K562 (cell line): ENCODE data around the gene MTARC2. TPM values are rescaled to one million over a fixed set of nuclear protein-coding genes. Genes with fewer than 3 reads are reported as not detected.

Experiments
- ATAC-seq: fragments of 200-7000 bp; cut with Tn5 transposase; 3 replicates; pipeline ENCODE4 v1.9.1; 2020; ENCODE audit warnings: moderate library complexity
- BruUV-seq: library from RNA; stranded (reverse); fragments of 400-500 nt; replicated peaks from 2 replicates; lab custom pipeline; 2021; lab: Mats Ljungman, UMichigan
- CTCF ChIA-PET: fragments of 300-600 bp; formaldehyde crosslinking; extraction: SDS; loops from one replicate; lab custom pipeline; 2021; ENCODE audit warnings: low intra/inter-chr PET ratio; lab: Yijun Ruan, JAX
- POLR2A ChIA-PET: fragments of 300-600, 350-650 bp; sonication (Branson Sonifier 250); formaldehyde crosslinking; extraction: SDS; loops from one replicate; lab custom pipeline; 2021; ENCODE audit warnings: antibody characterized with exemption, inconsistent platforms; lab: Yijun Ruan, JAX
- DNase-seq, 4 experiments: peaks; one replicate each; pipeline versions ENCODE4 v3.0.0 to v3.0.0-alpha.2; 2011 to 2018; ENCODE audit warnings: low spot score in 3 of 4, mixed read lengths in 3 of 4; ENCODE audit errors: extremely low read depth in 1 of 4
- FAIRE-seq: peaks from 2 replicates; lab custom pipeline; 2011; peaks lifted over from hg19 to GRCh38; lab: Jason Lieb, UNC
- H2AFZ ChIP-seq: 2 replicates; pipeline ENCODE4 v1.6.0; 2011; ENCODE audit warnings: low read depth, low read length, control low read depth, inconsistent platforms
- H3K27ac ChIP-seq: fragments of 200-600 bp; 3 replicates; pipeline ENCODE4 v1.8.0; 2011; ENCODE audit warnings: low read depth, mild to moderate bottlenecking, control low read depth, inconsistent platforms, low read length, moderate library complexity, mixed read lengths; ENCODE audit errors: extremely low read depth
- H3K27me3 ChIP-seq, 2 experiments: fragments of 300-600 bp in 1 of 2; 2 replicates in 1 of 2; 3 replicates in 1 of 2; pipeline versions ENCODE4 v1.6.0 to v1.8.0; 2011; ENCODE audit warnings: inconsistent platforms in 2 of 2, low read length in 2 of 2, mild to moderate bottlenecking in 1 of 2, mixed read lengths in 1 of 2, moderate library complexity in 1 of 2; ENCODE audit not compliant: control insufficient read depth in 2 of 2, insufficient read depth in 2 of 2
- H3K36me3 ChIP-seq: fragments of 300-600 bp; 3 replicates; pipeline ENCODE4 v1.8.0; 2011; ENCODE audit warnings: mild to moderate bottlenecking, low read length, inconsistent platforms; ENCODE audit not compliant: control insufficient read depth, insufficient read depth
- H3K4me1 ChIP-seq, 2 experiments: fragments of 200-600 bp in 1 of 2; replicated peaks in 1 of 2; 2 replicates in 1 of 2; 3 replicates in 1 of 2; pipeline versions ENCODE4 v1.5.1 to v1.8.0; 2011; ENCODE audit warnings: inconsistent platforms in 2 of 2, low read length in 2 of 2, mild to moderate bottlenecking in 1 of 2, mixed read lengths in 1 of 2, moderate library complexity in 1 of 2; ENCODE audit not compliant: control insufficient read depth in 2 of 2, insufficient read depth in 2 of 2
- H3K4me2 ChIP-seq: 2 replicates; pipeline ENCODE4 v1.6.1; 2011; ENCODE audit warnings: low read length, control low read depth, inconsistent platforms, mixed read lengths; ENCODE audit not compliant: insufficient read depth
- H3K4me3 ChIP-seq: fragments of 200-600 bp; sonication (generic), shearing (Covaris generic); 2 replicates; pipeline ENCODE4 v1.5.1; 2016; ENCODE audit warnings: control low read depth, inconsistent platforms
- H3K79me2 ChIP-seq: fragments of 200-600 bp; 3 replicates; pipeline ENCODE4 v1.8.0; 2011; ENCODE audit warnings: low read length, inconsistent platforms; ENCODE audit not compliant: control insufficient read depth, insufficient read depth
- H3K9ac ChIP-seq, 2 experiments: 2 replicates each; pipeline versions ENCODE4 v1.6.0 to v1.6.1; 2011; ENCODE audit warnings: low read depth in 2 of 2, low read length in 2 of 2, control low read depth in 1 of 2, inconsistent platforms in 1 of 2, mild to moderate bottlenecking in 1 of 2, mixed read lengths in 1 of 2; ENCODE audit not compliant: insufficient read depth in 1 of 2
- H3K9me1 ChIP-seq: one replicate; pipeline ENCODE4 v1.6.0; 2011; ENCODE audit warnings: inconsistent platforms, mild to moderate bottlenecking, low read length, moderate library complexity; ENCODE audit not compliant: control insufficient read depth, insufficient read depth
- H3K9me3 ChIP-seq: replicated peaks from 2 replicates; pipeline ENCODE4 v1.5.1; 2011; ENCODE audit warnings: low read depth, low read length, inconsistent platforms; ENCODE audit not compliant: control insufficient read depth, insufficient read depth
- H4K20me1 ChIP-seq: replicated peaks from 2 replicates; pipeline ENCODE4 v1.6.1; 2011; ENCODE audit warnings: low read length, inconsistent platforms, mixed read lengths; ENCODE audit not compliant: control insufficient read depth, insufficient read depth
- ADNP ChIP-seq: fragments of 200-800 bp; sonication (Bioruptor generic); IDR thresholded peaks from 2 replicates; pipeline ENCODE4 v1.6.1; 2016; ENCODE audit warnings: missing genetic modification characterization, missing compliant biosample characterization
- GTF2F1 ChIP-seq: IDR thresholded peaks from 2 replicates; pipeline ENCODE4 v1.6.1; 2011; ENCODE audit warnings: low read depth, low read length, improper control_type of control experiment
- KDM4B ChIP-seq, 2 experiments: fragments of 450-650 bp in 1 of 2; sonication (generic) in 1 of 2; IDR thresholded peaks; 2 replicates each; pipeline ENCODE4 v1.6.1; 2016 to 2017; ENCODE audit warnings: borderline replicate concordance in 2 of 2, antibody characterized with exemption in 1 of 2, low read depth in 1 of 2, mild to moderate bottlenecking in 1 of 2
- KLF13 ChIP-seq: fragments of 450-650 bp; IDR thresholded peaks from 2 replicates; pipeline ENCODE4 v1.6.1; 2016; ENCODE audit warnings: missing genetic modification characterization, low read depth, mild to moderate bottlenecking, missing compliant biosample characterization, moderate library complexity, borderline replicate concordance
- MNT ChIP-seq, 2 experiments: fragments of 450-650 bp; conservative IDR thresholded peaks; 2 replicates each; pipeline ENCODE4 v1.6.1; 2017; ENCODE audit warnings: mild to moderate bottlenecking in 2 of 2, moderate library complexity in 2 of 2
- PHF20 ChIP-seq: fragments of 450-650 bp; IDR thresholded peaks from 2 replicates; pipeline ENCODE4 v1.6.1; 2018; ENCODE audit not compliant: partially characterized antibody
- RBM25 ChIP-seq: fragments of 200-400 bp; formaldehyde crosslinking; IDR thresholded peaks from 2 replicates; pipeline ENCODE4 v1.6.1; 2018; ENCODE audit warnings: low read length, low read depth, moderate library complexity; ENCODE audit not compliant: severe bottlenecking
- ZNF609 ChIP-seq: sonication (generic); formaldehyde crosslinking; IDR thresholded peaks from 2 replicates; pipeline ENCODE4 v1.8.1; 2023; ENCODE audit warnings: missing genetic modification reagents, mild to moderate bottlenecking, borderline replicate concordance
- WGBS: fragments of 100-300 bp; shearing (Covaris generic); methylation state at CpG from one replicate; pipeline ENCODE4 v1.1.6; 2016; ENCODE audit warnings: low coverage, mixed read lengths; ENCODE audit not compliant: insufficient coverage; ENCODE audit errors: missing lambda C conversion rate; 5-methylcytosine and 5-hydroxymethylcytosine counted together
- in situ Hi-C: fragments of 300-500 bp; cut with MboI; formaldehyde crosslinking; loops from 4 replicates; pipeline ENCODE4 v1.15.0; 2018; ENCODE audit warnings: inconsistent platforms, mixed read lengths
- intact Hi-C: fragments of 100-400 bp; cut with micrococcal nuclease; formaldehyde crosslinking; loops from 2 replicates; pipeline ENCODE4 v1.14.2; 2022
- polyA plus RNA-seq, 8 experiments: library from polyadenylated mRNA; depleted of rRNA in 4 of 8; stranded (reverse) in 5 of 8; unstranded in 3 of 8; fragments of >200 nt; fragmentation: Nextera tagmentation in 2 of 8; fragmentation: Illumina TruSeq in 1 of 8; extraction: Ambion mirVana in 2 of 8; extraction: Trizol in 1 of 8; gene quantifications; 2 replicates each; pipeline versions ENCODE4 v1.2.1 to v1.2.3, GENCODE V29; 2011 to 2014; ENCODE audit warnings: inconsistent platforms in 1 of 8, missing spikeins in 1 of 8
- total RNA-seq, 7 experiments: library from RNA; depleted of rRNA in 6 of 7; stranded (reverse); fragments of >200 nt in 6 of 7; fragmentation: Illumina TruSeq in 2 of 7; extraction: Trizol in 2 of 7; gene quantifications; 2 replicates each; pipeline versions ENCODE4 v1.2.1 to v1.2.3, GENCODE V29; 2011 to 2021; ENCODE audit warnings: low replicate concordance in 1 of 7

The MTARC2 gene
- total and polyA plus RNA-seq, 9 of the 15 experiments (the other 6 are each of a cell fraction or from before 2014, with no cell fraction given) = 0.03 to 0.35 TPM; not detected in 7

GRCh38 chr1:220732137-220732536 lies 16.0 kb upstream of the MTARC2 start:
- peaks cover 3 to 4% of the 10 kb centered on the region in 2 experiments; a peak in 1 of 5 replicates for H3K27me3 ChIP-seq
- no peaks in the 10 kb centered on the region for H4K20me1 ChIP-seq
- H3K27ac ChIP-seq = no peak overlapping the region
- BruUV-seq = no TSS peak
- no peaks in the 10 kb centered on the region for H3K9me3 ChIP-seq
- intact Hi-C loops (loop anchor here (2.0 to 5.0 kb wide), 2 partner anchors 435 to 451 kb away; no protein-coding TSS in a partner anchor), in situ Hi-C loops (no loop called here)
- H3K79me2 ChIP-seq = no peaks in the 10 kb centered on the region
- H3K36me3 ChIP-seq = no peaks in the 10 kb centered on the region
- FAIRE-seq (no peak), DNase-seq (no peak), ATAC-seq (no peak)
- ChIA-PET POLR2A (no interaction called here), CTCF (no interaction called here)
- H3K4me2 ChIP-seq = no peak overlapping the region
- no peaks in the 10 kb centered on the region for H3K4me1 ChIP-seq
- no peak overlapping the region for H3K9ac ChIP-seq
- no peaks in the 10 kb centered on the region for H3K9me1 ChIP-seq
- H3K4me3 ChIP-seq = no peak overlapping the region
- H2AFZ ChIP-seq = no peak overlapping the region
- TF ChIP-seq KLF13 (tag) = no peak
- 6% methylated on average over 3 of the region's 3 CpGs for WGBS

- POLR2A ChIA-PET = interaction anchor here (0.6 to 1.3 kb wide), 3 partner anchors 14 to 452 kb away, joined by 3 to 4 read pairs (median 4); no protein-coding TSS in a partner anchor
- no peak overlapping the region for H3K9ac ChIP-seq
- H3K4me3 ChIP-seq = no peak overlapping the region
- in situ Hi-C loops = no loop called here
- DNase-seq (no peak), ATAC-seq (peak; percentile 39), FAIRE-seq (no peak)
- H3K9me1 ChIP-seq = no peaks in the 10 kb centered on the region
- no peaks in the 10 kb centered on the region for H3K79me2 ChIP-seq
- no peaks in the 10 kb centered on the region for H3K4me1 ChIP-seq
- no TSS peak for BruUV-seq
- no peaks in the 10 kb centered on the region for H4K20me1 ChIP-seq
- H2AFZ ChIP-seq = peak overlapping the region; percentile 71
- no peaks in the 10 kb centered on the region for H3K36me3 ChIP-seq
- CTCF ChIA-PET = no interaction called here
- 20% methylated on average over 7 of the region's 7 CpGs for WGBS
- H3K27ac ChIP-seq = no peak overlapping the region
- intact Hi-C loops = loop anchor here (1.0 to 5.0 kb wide), 3 partner anchors 51 to 452 kb away; no protein-coding TSS in a partner anchor
- peaks cover 3 to 4% of the 10 kb centered on the region in 2 experiments; a peak in 1 of 5 replicates for H3K27me3 ChIP-seq
- peak overlapping the region; percentile 14; the same call in 1 of the 2 replicates for H3K4me2 ChIP-seq
- no peaks in the 10 kb centered on the region for H3K9me3 ChIP-seq
- TF ChIP-seq RBM25 = no peak
- TF ChIP-seq ZNF609 (CRISPR knock-in tag) = no peak
- TF ChIP-seq GTF2F1 = no peak
- no peak for TF ChIP-seq ADNP
- TF ChIP-seq PHF20 = peak; percentile 28
- no peak for TF ChIP-seq MNT (conservative IDR thresholded peaks at IDR 0.05)
- 0 out of 4 replicates have a peak, but pooled peaks of 1 of the 2 experiments have one; percentile 36 for TF ChIP-seq KDM4B (IDR thresholded peaks at IDR 0.05; ENCODE audit: borderline replicate concordance in 2 of 2, low read depth in 1 of 2)
These were observed 15.5 kb upstream of the MTARC2 start for GRCh38 chr1:220732621-220733020.
